AG04449 (cell line): Measurements from ENCODE around the gene CCDC69.

Experiments
- CTCF ChIA-PET: fragments of 350-600 bp; formaldehyde crosslinking; extraction: SDS; loops from one replicate; lab custom pipeline; 2021; ENCODE audit warnings: antibody characterized with exemption; lab: Yijun Ruan, JAX
- POLR2A ChIA-PET: fragments of 400-600, 350-600 bp; formaldehyde crosslinking; extraction: SDS; loops from one replicate; lab custom pipeline; 2020; ENCODE audit warnings: antibody characterized with exemption, inconsistent platforms; lab: Yijun Ruan, JAX
- DNase-seq: peaks from one replicate; pipeline ENCODE4 v3.0.0-alpha.2; 2010; ENCODE audit warnings: low read depth, low spot score
- H3K4me3 ChIP-seq: 2 replicates; pipeline ENCODE4 v1.5.1; 2011; ENCODE audit warnings: low read depth, mild to moderate bottlenecking, control low read depth, low read length
- CTCF ChIP-seq: IDR thresholded peaks from one replicate; pipeline ENCODE4 v1.5.1; 2011; ENCODE audit warnings: mild to moderate bottlenecking, moderate library complexity, low read length, control low read depth, inconsistent platforms; ENCODE audit not compliant: insufficient read depth; ENCODE audit errors: missing control alignments

Gene CCDC69

DNA sequence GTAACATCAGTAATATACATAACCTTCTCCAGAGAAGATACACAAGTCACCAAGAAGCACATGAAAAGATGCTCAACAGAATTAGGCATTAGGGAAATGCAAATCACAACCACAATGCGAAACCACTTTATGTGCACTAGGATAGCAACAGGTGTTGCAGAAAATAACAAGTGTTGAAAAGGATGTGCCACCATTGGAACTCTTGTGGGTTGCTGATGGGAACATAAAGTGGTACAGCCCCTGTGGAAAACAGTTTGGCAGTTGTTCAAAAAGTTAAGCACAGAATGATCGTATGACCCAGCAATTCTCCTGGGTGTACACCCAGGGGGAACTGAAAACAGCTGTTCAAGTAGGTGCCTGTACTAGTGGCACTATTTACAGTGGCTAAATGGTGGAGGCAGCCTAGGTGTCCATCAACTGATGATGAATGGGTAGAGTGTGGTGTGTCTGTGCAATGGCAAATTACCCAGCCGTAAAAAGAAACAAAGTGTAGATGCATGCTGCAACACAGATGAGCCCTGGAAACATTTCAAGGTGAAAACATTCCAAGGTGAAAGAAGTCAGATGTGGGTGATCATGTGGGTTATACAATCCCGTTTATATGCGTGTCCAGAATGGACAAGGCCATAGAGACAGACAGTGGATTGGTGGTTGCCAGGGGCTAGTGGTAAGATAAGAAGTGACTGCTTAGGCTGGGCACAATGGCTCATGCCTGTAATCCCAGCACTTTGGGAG lies 27.2 kb downstream of the CCDC69 start:
- ChIA-PET CTCF (no interaction called here), POLR2A (no interaction called here)
- no peak for TF ChIP-seq CTCF
- H3K4me3 ChIP-seq = no peak overlapping the region
- no peak for DNase-seq

DNA sequence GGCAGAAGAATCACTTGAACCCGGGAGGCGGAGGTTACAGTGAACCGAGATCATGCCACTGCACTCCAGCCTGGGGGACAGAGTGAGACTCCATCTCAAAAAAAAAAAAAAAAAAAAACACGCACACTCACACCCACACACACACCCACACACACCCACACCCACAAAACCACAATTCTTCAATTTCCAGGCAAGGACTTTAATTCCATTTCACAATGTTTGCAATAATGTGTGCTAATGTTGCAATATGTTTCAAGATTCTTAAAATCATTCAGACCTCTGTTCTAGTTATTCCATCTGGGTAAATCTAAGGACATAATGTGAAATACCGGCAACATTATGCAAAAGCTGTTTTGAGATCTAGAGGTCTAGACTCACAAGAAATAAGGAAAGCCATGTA lies 28.3 kb downstream of the CCDC69 start:
- no peak for DNase-seq
- H3K4me3 ChIP-seq = no peak overlapping the region
- CTCF ChIA-PET = no interaction called here
- POLR2A ChIA-PET = no interaction called here
- no peak for TF ChIP-seq CTCF

GRCh38 chr5:151192626-151193025 lies 31.3 kb downstream of the CCDC69 start:
- POLR2A ChIA-PET = no interaction called here

DNA sequence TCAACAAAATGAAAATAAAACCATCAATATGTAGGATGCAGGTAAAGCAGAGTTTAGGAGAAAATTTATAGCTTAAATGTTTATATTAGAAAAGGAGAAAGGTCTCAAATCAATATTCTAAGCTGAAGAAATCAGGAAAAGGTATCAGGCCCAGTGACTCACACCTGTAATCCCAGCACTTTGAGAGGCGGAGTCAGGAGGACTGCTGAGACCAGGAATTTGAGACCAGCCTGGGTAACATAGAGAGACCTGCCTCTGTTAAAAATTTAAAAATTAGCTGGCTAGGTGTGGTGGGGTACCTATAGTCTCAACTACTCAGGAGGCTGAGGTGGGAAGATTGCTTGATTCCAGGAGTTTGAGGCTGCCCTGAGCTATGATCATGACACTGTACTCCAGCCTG lies 32.2 kb downstream of the CCDC69 start:
- no peak for TF ChIP-seq CTCF
- POLR2A ChIA-PET = no interaction called here
- CTCF ChIA-PET = no interaction called here
- DNase-seq = no peak
- H3K4me3 ChIP-seq = no peak overlapping the region

More at GRCh38 chr5:151192626-151193025, 31.3 kb downstream of the CCDC69 start:
- CTCF ChIA-PET = interaction anchor here (2.2 kb wide), 1 partner anchor 28 kb away, joined by 7 read pairs; no protein-coding TSS in a partner anchor
- TF ChIP-seq CTCF = no peak
- H3K4me3 ChIP-seq = no peak overlapping the region
- no peak for DNase-seq

- no peak for TF ChIP-seq CTCF
- ChIA-PET POLR2A (no interaction called here), CTCF (interaction anchor here (1.0 to 1.6 kb wide), 3 partner anchors 24 to 49 kb away, joined by 3 to 4 read pairs (median 3); no protein-coding TSS in a partner anchor)
- no peak for DNase-seq
- no peak overlapping the region for H3K4me3 ChIP-seq
These were observed 34.7 kb downstream of the CCDC69 start for GRCh38 chr5:151189151-151189550.

- ChIA-PET CTCF (no interaction called here), POLR2A (no interaction called here)
These were observed 37.4 kb downstream of the CCDC69 start for GRCh38 chr5:151186538-151186937.

More at GRCh38 chr5:151186538-151186937, 37.4 kb downstream of the CCDC69 start:
- DNase-seq = no peak
- no peak overlapping the region for H3K4me3 ChIP-seq
- no peak for TF ChIP-seq CTCF
